IPS-18c (cell line): Measurements from ENCODE around the gene MPIG6B.

Experiments used
- H3K4me3 ChIP-seq: 2 replicates; pipeline ENCODE4 v1.7.0; 2013; ENCODE audit warnings: low read depth, mild to moderate bottlenecking, low read length, moderate library complexity; ENCODE audit not compliant: insufficient read depth
- H3K9me3 ChIP-seq: one replicate; pipeline ENCODE4 v1.6.1; 2013; ENCODE audit warnings: mild to moderate bottlenecking, low read length, moderate library complexity; ENCODE audit not compliant: control insufficient read depth, insufficient read depth

Gene MPIG6B

DNA sequence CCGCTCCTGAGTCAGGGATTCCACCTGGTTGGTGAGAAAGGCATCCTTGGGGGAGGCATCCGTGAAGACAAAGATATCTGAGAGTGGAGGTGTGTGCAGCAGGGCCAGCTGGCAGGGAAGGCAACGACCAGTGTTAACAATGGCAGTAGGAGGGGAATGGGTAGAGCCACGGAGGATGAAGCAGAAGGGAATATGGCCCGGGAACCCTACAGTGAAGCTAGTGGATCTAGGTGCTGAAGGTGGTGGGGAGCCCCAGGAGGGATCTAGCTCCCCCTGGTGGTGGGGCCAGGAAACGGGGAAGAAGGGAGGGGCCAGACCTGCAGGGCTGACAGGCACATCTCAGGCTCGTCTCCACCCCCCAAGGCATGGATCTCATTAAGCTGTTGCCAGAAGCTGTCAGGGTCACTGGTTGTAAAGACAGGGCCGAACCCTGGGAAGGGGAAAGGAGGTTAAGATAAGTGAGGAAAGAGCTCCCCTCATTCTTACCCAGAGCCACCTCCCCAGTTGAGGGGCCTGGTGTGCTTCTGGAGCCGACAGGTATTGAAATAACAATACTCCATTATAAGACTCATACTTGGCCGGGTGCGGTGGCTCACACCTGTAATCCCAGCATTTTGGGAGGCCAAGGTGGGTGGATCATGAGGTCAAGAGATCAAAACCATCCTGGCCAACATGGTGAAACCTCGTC lies 46.7 kb downstream of the MPIG6B start:
- H3K9me3 ChIP-seq: no peaks in the 10 kb centered on the region
- no peak overlapping the region for H3K4me3 ChIP-seq

DNA sequence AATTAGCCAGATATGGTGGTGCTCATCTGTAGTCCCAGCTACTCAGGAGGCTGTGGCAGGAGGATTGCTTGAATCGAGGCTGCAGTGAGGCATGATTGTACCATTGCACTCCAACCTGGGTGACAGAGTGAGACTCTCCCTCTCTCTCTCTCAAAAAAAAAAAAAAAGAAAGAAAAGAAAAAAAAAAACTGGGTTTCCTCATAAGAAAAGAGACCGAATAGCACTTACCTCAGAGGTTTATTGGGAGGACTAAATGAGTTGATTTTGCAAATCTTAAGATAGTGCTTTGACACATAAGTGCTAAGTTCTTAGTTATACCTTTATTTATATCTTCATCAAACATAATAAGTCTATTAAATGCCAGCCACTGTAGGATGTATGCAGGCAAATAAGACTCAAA lies 47.7 kb downstream of the MPIG6B start:
- H3K9me3 ChIP-seq: no peaks in the 10 kb centered on the region
- no peak overlapping the region for H3K4me3 ChIP-seq

DNA sequence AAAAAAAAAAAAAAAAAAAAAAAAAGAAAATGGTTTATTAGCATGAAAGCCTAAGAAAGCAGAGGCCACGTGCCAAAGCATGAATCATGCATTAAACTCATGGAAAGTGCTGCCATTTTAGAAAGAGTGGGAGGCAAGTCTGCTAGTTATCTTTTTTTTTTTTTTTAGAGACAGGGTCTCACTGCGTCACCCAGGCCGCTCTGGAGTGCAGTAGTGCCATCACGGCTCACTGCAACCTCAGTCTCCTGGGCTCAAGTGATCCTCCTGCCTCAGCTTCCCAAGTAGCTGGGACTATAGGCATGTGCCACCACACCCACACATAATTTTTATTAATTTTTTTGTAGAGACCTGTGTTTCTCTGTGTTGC lies 48.8 kb downstream of the MPIG6B start:
- Histone ChIP-seq H3K9me3 (no peaks in the 10 kb centered on the region), H3K4me3 (no peak overlapping the region)

DNA sequence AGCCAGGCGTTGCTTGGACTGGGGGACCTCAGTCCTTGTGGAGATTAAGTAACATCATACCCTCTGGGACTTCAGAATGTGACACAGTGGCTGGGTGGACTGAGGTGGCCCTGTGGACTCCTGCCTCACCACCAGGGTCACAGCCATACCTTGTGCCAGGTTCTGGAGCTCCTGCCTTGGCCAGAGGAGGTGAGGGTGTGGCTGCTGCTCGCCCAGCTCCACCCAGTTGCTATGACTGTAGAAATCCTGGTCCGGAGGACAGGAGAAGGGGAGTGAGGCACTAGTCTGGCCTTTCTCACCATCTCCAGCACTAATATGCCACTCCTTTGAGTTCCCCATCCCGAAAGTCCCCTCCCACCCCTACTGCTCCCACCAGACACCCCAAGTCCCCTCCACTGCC lies 52.0 kb downstream of the MPIG6B start:
- Histone ChIP-seq H3K4me3 (no peak overlapping the region), H3K9me3 (no peaks in the 10 kb centered on the region)

DNA sequence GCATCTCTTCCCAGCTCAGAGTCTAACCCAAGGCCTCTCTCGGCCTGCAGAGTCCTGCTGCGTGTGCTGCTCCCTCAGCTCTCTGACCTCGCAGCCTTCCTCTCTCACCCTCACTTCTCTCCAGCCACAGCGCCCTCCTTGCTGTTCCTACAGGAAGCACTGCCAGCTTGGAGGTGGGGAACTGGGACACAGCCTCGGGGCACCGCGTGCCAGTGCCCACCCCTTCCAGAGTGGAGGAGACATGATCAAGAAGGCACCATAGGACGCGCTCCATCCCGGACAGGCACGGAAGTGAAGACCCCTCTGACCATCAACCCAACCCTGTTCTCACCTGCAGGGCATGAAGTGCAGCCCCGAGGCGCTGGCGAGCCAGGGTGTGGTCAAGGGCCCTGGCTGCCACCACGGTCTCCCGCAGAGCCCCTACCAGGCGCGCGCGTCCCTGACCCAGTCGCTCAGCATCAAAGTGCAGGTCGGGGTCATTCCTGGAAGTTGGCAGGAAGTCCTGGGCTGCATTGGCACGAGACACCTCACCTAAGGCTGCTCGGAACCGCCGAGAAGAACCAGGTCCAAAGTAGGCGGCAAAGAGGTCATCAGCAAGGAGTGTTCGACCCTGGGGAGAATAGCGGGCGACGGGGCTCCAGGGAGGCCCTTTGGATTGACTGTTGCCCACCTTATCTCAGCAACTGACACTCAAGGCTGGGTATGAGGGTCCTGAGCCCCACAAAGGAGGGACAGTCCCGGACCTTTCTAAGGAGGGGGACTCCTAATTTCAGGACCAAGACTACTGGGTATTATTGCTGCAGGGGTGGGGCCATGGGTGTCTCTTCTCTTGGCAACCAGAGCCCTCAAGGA lies 52.7 kb downstream of the MPIG6B start:
- no peak overlapping the region for H3K4me3 ChIP-seq

More for the DNA sequence above, 52.7 kb downstream of the MPIG6B start:
- H3K9me3 ChIP-seq: no peaks in the 10 kb centered on the region
